Measurements from ENCODE around the gene MPIG6B. TPM values are rescaled to one million over a fixed set of nuclear protein-coding genes. Genes with fewer than 3 reads are reported as not detected.

The MPIG6B gene
- total RNA-seq, 1 donor from 2014 or later = 0.13 TPM

DNA sequence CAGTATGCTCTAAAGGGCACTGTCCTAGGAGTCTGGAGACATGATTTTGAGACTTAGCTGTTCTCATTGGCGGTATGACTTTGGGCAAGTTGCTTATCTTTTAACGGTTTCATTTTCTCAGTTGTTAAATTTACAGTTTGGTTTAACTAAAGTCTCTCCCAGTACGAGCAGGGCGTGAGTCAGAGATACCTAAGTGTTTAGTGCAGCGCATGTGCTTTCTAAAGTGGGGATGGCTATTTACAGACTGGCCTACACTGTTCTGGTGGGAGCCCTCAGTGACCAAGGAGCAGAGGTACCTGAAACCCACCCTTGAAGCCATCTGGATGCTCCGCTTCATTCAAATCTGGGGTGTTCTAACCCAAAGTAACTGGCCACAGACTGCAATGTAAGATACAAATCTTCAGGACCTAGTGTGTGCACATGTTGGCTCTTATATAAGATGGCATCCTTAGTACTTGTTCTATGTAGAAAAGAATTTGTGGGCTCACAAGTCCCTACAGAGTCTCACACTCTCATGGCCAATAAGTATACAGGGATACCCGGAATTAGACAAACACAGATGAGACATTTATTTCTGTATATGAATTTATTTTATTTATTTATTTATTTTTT is 27.3 kb downstream of the MPIG6B start:
- DNase-seq (no peak), ATAC-seq (ENCODE audit: poor library complexity) (no peak)
- intact Hi-C loops (cut with DNase I) = no loop called here

DNA sequence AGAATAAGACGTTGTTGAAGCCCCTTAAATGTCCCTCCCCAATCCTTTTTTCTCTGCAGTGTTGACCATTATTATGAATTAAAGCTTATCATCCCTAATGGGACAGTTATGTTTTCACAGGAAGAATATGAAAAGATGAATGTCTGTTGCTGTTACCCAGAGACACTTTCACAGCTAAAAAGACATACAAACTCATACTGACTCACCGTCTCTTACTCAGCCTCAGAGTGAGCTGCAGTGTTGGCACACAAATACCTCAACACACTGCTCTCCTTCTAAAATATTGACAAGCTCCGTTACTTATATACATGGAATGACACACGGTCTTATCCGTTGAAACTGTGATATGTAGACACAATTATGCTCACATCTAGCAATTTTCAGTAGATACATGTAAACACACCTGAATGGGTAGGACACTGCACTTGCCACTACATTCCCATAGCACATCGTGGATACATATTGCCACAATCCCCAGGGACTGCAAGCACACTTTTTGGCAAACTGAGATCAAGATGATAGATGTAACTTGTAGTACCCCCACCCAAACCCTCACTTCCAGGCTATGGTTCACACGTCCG is 29.7 kb downstream of the MPIG6B start:
- no peak for DNase-seq
- ATAC-seq (ENCODE audit: poor library complexity) = no peak
- intact Hi-C loops (cut with DNase I) = no loop called here

DNA sequence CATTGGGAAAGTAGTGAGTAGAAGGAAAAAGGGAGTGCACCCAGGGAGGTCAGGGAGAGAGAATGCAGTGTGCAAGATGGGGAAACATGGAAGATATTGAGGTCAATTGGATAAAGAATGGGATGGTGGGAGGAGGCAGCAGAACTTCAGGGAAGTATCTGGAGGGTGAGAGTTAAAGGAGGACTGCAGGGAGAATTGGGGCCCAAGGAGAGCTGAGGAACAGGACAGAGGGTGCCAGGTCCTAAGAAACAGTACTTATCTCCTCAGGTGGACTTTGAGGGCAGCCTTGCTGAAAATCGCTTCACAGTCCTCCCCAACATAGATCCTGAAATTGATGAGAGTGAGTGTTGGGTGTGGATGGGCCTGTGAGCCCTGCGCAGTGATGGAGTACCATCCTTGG is 35.1 kb downstream of the MPIG6B start:
- DNase-seq (no peak), ATAC-seq (ENCODE audit: poor library complexity) (no peak)
- intact Hi-C loops (cut with DNase I) = no loop called here

DNA sequence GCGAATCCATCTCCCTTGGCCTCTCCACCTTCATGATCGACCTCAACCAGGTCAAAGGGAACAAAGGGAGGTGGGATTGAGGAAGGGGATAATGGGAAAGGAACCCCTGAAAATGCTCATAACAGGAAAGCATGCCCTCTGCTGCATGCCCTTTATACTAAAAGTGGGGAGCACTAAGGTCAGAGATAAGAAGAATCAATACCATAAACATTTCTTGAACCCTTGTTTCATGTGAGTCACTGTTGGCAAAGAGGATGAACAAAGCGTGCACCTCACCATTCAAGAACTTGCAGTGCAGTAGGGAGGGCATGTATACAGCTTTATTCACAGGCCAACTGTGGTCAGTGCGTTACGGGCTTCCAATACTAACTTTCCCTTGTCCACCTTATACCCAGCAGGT is 37.6 kb downstream of the MPIG6B start:
- intact Hi-C loops (cut with DNase I) = no loop called here
- no peak for DNase-seq
- ATAC-seq (ENCODE audit: poor library complexity) = no peak

DNA sequence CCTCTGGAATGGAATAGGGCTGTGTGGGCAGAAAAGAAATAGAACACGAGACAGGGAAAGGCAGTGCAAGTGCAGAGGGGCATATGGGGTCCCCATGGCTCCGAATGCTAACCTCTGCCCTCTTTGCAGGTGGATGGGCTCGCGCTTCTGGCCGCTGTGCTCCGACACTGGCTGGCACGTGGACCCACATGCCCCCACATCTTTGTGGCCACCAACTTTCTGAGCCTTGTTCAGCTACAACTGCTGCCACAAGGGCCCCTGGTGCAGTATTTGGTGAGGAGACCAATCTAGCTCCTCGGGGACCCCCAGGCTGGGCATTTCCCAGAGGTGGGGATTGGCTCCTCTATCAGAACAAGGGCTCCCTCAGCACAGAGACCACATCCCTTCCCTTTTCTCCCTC is 38.2 kb downstream of the MPIG6B start:
- DNase-seq (no peak), ATAC-seq (ENCODE audit: poor library complexity) (no peak)
- intact Hi-C loops (cut with DNase I) = no loop called here

DNA sequence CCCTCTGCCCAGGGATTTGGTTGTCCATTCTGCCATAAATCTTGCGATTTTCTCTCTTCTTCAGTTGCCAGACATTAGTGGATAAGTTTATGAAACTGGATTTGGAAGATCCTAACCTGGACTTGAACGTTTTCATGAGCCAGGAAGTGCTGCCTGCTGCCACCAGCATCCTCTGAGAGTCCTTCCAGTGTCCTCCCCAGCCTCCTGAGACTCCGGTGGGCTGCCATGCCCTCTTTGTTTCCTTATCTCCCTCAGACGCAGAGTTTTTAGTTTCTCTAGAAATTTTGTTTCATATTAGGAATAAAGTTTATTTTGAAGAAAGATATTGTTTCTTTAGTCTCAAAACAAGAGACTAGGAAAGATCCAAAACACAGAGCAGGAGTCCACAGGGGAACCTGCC is 39.2 kb downstream of the MPIG6B start, which contains the start of gene SAPCD1:
Gene SAPCD1, plus strand, starts transcription at position 301 of the 400 bp plus-strand sequence. CDS start 399 bp downstream, outside the sequence.
- intact Hi-C loops (cut with DNase I) = no loop called here
- DNase-seq (no peak), ATAC-seq (ENCODE audit: poor library complexity) (no peak)

DNA sequence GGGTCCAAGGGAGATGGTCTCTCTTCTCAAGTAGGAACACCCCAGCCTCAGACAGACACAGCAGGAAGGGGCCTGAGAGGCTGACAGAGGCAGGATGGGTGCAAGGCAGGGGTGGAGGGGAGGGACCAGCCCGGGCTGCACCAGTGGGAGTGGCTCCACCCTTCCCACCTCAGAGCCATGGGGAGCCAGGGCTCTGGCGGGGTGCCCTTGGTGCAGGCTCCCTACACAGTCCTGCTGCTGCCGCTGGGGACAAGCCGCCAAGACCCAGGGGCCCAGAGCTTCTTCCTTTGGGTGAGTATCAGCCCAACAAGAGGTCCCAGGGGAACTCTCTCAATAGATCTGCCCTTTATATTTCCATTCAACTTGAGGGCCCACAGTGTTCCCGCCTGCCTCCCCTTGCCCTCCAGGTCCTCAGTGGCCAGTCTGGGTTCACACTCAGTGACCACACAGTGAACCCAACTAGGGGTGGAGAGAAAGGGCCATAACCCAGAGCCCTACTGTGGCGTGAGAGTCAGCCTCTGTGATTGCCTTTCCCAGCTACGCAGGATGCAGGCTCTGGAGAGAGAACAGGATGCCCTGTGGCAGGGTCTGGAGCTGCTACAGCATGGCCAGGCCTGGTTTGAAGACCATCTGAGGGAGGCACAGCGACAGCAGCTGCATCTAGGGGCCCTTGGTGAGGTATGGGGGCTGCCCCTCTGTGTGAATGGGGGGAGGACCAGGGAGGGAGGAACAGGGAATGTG is 39.9 kb downstream of the MPIG6B start:
- intact Hi-C loops (cut with DNase I) = no loop called here
- no peak for ATAC-seq (ENCODE audit: poor library complexity)

DNA sequence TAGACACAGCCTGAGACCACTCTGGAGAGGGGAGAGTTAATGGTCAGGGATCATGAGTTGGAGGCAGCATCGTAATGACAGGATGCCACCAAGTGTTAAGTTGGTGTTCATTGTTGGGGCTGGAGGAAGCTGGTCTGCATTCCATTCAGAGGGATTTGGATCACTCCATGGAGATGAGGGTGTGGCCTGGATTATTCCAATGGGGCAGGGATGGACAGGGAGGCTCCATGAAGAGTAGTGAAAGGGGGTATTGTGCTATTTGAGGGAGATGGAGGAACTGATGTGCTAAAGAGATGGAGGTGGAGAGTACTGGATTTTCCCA is 40.4 kb downstream of the MPIG6B start:
- ATAC-seq (ENCODE audit: poor library complexity) (no peak), DNase-seq (no peak)
- intact Hi-C loops (cut with DNase I) = no loop called here

More for the DNA sequence above, 39.9 kb downstream of the MPIG6B start:
- no peak for DNase-seq

DNA sequence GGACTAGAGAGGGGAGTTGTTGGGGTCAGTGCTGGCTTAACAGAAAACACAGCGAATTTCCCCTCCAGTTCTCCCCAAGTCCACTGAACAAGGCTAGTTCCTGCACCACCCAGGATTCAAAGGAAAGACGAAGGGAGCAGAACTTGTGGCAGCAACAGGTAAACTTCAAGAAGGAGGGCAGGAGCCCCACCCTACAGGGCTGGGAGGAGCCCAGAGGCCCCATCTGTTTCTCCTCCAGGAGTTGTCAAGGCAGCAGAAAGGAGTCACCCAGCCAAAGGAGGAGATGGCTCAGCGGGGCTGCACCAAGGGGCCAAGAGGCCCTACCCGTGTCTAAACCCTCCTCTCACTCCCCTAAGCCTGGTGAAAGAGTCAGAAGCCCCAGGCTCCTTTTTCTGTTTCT is 41.0 kb downstream of the MPIG6B start:
- DNase-seq (no peak), ATAC-seq (ENCODE audit: poor library complexity) (no peak)
- intact Hi-C loops (cut with DNase I) = no loop called here

DNA sequence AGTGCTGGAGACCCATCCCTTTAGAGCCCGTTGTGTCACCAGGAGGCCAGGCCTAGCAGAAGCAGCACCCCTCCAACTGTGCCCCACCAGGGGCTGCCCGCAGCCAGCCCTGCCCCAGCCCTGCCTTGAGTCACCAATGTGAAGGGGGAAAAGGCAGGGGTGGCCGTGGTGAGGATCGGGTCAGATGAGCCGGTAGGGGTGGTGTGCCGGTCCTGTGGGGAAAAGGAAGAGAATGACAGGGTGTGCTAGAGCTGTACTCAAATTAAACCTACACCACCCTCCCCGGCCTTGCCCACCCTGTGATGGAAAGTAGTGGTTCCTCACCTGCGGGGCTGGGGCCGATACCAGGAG is 42.4 kb downstream of the MPIG6B start:
- no peak for DNase-seq
- ATAC-seq (ENCODE audit: poor library complexity) = no peak
- intact Hi-C loops (cut with DNase I) = no loop called here

DNA sequence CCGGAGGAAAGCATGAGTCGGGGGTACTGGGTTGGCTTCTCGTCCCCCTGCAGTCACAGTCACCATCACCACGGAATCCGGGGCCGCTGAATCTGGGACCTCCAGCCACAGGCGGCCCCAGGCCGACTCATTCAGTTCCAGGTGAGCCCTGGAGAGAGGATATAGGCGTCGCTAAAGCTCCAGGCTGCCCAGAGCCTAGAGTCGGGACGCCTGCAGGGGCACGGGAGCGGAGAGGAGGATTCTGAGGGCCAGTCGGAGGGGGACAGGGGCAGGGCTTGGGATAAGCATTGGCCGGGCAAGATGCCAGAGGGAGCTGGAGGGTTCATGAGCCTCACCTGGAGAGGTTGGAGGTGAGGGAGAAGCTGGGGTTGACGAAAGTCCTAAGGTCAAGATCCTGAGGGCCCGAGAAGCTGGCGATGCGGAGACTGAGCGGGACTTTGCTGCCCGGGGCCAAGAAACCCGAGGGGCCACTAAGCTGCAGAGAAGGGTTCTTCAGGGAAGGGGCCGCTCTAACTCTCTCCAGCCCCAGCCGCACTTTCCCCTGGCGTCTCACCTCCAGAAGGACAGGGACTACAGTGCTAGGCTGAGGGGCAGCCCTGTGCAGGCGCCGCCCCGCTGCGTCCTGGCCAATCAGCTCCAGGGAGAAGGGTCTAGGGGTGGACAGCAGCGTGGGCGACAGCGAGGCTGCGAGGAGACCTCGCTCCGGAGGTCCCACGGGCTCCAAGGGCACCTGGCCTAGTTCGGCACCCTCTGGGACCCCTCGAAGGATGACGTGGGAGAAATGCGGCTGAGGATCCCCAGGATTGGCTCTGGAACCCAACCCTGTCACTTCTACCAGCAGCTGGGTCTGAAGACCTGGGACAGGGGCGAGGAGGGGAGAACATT is 43.0 kb downstream of the MPIG6B start:
- intact Hi-C loops (cut with DNase I) = no loop called here
- peak; percentile 51 for ATAC-seq (ENCODE audit: poor library complexity)
- DNase-seq = no peak

DNA sequence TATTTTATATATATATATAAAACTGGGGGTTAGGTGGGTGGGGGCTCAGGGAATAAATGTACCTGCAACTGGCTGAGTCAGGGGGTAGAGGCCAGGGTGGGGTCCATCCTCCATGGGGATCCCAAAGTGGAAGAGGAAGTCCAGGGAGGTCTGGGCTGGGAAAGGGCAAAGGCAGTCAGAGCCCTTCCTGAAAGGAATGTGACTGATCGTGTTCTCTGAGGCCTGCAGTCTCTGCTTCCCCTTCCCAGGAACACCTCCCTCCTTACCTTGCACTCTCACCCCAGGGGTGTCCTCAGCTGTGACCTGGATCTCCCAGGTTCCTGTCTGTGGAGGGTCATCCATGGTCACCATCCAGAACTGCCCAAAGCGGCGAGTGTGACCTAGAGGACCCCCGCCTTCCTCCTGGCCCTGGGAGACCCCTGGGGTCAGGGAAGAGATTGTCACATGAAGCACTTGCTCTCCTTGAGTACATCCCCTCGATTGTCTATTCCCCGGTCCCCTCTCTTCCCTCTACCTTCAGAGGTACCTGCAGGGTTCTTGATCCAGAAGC is 44.0 kb downstream of the MPIG6B start:
- no peak for DNase-seq
- ATAC-seq (ENCODE audit: poor library complexity) = no peak
- intact Hi-C loops (cut with DNase I) = no loop called here

DNA sequence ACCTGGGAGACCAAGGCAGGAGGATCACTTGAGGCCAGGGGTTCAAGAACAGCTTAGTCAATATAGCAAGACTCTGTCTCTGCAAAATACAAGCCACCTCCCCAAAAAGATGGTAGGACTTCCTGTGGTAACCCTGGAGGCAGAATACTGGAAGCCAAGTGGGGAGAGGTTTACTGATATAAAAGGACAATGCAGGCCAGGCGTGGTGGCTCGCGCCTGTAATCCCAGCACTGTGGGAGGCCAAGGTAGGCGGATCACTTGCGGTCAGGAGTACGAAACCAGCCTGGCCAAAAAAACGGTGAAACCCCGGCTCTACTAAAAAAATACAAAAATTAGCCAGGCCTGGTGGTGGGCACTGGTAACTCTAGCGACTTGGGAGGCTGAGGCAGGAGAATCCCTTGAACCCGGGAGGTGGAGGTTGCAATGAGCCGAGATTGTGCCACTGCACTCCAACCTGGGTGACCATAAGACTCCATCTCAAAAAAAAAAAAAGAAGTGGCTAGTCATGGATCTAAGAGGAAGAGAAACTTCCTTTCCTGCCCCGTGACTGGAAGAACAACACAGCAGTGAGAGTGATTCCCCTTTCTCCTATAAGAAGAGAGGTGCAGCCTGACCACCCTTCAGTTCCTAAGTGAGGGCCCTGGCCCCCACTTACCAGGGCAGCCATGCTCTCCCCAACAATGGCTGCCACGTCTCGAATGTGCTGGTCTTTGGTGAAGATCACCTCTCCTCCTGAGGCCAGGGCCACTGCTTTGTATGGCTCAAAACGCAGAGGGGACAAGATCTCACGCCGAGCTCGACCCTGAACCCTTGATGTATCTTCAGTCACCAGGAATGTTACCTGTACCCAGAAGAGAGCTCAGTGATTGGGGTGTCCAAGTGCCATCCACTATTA is 45.4 kb downstream of the MPIG6B start:
- ATAC-seq (ENCODE audit: poor library complexity) = peak; percentile 25
- intact Hi-C loops (cut with DNase I) = no loop called here
- DNase-seq = no peak

DNA sequence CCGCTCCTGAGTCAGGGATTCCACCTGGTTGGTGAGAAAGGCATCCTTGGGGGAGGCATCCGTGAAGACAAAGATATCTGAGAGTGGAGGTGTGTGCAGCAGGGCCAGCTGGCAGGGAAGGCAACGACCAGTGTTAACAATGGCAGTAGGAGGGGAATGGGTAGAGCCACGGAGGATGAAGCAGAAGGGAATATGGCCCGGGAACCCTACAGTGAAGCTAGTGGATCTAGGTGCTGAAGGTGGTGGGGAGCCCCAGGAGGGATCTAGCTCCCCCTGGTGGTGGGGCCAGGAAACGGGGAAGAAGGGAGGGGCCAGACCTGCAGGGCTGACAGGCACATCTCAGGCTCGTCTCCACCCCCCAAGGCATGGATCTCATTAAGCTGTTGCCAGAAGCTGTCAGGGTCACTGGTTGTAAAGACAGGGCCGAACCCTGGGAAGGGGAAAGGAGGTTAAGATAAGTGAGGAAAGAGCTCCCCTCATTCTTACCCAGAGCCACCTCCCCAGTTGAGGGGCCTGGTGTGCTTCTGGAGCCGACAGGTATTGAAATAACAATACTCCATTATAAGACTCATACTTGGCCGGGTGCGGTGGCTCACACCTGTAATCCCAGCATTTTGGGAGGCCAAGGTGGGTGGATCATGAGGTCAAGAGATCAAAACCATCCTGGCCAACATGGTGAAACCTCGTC is 46.7 kb downstream of the MPIG6B start:
- DNase-seq (peak; percentile 84), ATAC-seq (ENCODE audit: poor library complexity) (peak; percentile 67)
- intact Hi-C loops (cut with DNase I) = loop anchor here (5.0 to 10.0 kb wide), 2 partner anchors 62 to 85 kb away; partner anchors contain the start of gene LY6G5C

DNA sequence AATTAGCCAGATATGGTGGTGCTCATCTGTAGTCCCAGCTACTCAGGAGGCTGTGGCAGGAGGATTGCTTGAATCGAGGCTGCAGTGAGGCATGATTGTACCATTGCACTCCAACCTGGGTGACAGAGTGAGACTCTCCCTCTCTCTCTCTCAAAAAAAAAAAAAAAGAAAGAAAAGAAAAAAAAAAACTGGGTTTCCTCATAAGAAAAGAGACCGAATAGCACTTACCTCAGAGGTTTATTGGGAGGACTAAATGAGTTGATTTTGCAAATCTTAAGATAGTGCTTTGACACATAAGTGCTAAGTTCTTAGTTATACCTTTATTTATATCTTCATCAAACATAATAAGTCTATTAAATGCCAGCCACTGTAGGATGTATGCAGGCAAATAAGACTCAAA is 47.7 kb downstream of the MPIG6B start:
- ATAC-seq (ENCODE audit: poor library complexity) (no peak), DNase-seq (no peak)
- intact Hi-C loops (cut with DNase I) = loop anchor here (5.0 to 10.0 kb wide), 2 partner anchors 61 to 86 kb away; partner anchors contain the start of gene LY6G5C

DNA sequence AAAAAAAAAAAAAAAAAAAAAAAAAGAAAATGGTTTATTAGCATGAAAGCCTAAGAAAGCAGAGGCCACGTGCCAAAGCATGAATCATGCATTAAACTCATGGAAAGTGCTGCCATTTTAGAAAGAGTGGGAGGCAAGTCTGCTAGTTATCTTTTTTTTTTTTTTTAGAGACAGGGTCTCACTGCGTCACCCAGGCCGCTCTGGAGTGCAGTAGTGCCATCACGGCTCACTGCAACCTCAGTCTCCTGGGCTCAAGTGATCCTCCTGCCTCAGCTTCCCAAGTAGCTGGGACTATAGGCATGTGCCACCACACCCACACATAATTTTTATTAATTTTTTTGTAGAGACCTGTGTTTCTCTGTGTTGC is 48.8 kb downstream of the MPIG6B start:
- intact Hi-C loops (cut with DNase I) = loop anchor here (5.0 to 10.0 kb wide), 2 partner anchors 60 to 87 kb away; partner anchors contain the start of gene LY6G5C

DNA sequence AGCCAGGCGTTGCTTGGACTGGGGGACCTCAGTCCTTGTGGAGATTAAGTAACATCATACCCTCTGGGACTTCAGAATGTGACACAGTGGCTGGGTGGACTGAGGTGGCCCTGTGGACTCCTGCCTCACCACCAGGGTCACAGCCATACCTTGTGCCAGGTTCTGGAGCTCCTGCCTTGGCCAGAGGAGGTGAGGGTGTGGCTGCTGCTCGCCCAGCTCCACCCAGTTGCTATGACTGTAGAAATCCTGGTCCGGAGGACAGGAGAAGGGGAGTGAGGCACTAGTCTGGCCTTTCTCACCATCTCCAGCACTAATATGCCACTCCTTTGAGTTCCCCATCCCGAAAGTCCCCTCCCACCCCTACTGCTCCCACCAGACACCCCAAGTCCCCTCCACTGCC is 52.0 kb downstream of the MPIG6B start:
- no peak for DNase-seq
- ATAC-seq (ENCODE audit: poor library complexity) = no peak
- intact Hi-C loops (cut with DNase I) = loop anchor here (10.0 kb wide), 1 partner anchor 90 kb away; the partner anchor contains the start of gene LY6G5C

More for the DNA sequence above, 48.8 kb downstream of the MPIG6B start:
- DNase-seq = no peak
- ATAC-seq (ENCODE audit: poor library complexity) = no peak
